Tongue (tissue), 2 donors: ENCODE results near the gene ARID1B. TPM values are rescaled to one million over a fixed set of nuclear protein-coding genes. Genes with fewer than 3 reads are reported as not detected.
"Not testable (repeated sequence)": the region's sequence is repeated elsewhere in the genome, so short reads cannot be mapped to it uniquely, and the experiment has no call there.

Source experiments
- DNase-seq: peaks from one replicate; pipeline ENCODE4 v3.0.0-alpha.2; 2015
- total RNA-seq: library from RNA; depleted of rRNA; stranded (reverse); fragments of >200 nt; gene quantifications from one replicate; pipeline ENCODE4 v1.2.3, GENCODE V29; 2014

The ARID1B gene
- total RNA-seq, 1 donor from 2014 or later = 143 TPM

- no peak for DNase-seq
Measured at GRCh38 chr6:156942266-156942665, 165.1 kb downstream of the ARID1B start.

GRCh38 chr6:156943166-156943565 is 166.0 kb downstream of the ARID1B start:
- no peak for DNase-seq

- DNase-seq = no peak
Measured at GRCh38 chr6:156943816-156944215, 166.6 kb downstream of the ARID1B start.

DNA sequence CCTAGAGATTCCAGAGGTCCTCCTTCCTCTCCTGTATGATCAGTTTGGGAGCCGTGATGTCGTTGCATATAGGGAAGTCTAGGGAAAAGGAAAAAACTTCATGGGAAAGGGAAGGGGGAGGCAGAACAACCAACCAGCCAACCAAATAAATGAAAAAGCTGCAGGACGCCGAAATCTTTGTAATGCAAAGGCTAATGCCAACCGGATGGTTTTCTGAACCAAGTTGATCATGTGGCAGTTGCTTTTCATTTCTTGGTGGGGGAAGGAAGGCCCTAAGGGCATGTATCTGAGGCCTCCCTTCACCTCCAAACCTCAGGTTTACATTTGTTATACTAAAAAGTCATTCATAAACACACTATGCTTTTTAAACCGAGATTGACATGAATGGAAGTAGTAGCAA is 167.2 kb downstream of the ARID1B start:
- DNase-seq = no peak

GRCh38 chr6:156945789-156946172 is 168.6 kb downstream of the ARID1B start:
- not testable (repeated sequence) for DNase-seq

DNA sequence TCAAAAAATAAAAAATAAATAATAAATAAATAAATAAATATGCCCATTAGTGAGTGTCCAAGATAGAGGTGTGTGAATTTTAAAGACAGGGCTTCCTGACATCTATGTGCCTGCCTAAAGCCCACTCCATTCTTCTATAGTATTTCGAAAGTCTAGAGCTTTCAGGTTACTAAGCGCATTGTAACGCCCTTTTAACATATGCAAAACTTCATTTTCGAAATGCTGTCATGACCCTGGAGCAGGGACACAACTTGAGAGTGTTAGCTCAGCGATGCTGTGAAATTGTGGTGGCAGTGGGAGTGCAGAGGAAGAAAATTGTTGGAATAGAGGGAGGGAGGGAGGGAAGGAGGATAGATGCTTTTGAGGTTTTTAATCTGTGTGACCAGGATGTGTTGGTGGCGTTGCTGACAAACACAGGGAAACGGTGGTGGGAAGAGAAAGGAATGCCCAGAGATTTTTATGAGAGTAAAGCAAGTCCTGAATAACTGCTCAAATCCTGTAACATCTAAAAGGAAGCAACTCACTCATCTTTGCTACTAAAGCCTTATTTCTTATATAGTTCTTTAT is 169.3 kb downstream of the ARID1B start:
- DNase-seq = no peak

DNA sequence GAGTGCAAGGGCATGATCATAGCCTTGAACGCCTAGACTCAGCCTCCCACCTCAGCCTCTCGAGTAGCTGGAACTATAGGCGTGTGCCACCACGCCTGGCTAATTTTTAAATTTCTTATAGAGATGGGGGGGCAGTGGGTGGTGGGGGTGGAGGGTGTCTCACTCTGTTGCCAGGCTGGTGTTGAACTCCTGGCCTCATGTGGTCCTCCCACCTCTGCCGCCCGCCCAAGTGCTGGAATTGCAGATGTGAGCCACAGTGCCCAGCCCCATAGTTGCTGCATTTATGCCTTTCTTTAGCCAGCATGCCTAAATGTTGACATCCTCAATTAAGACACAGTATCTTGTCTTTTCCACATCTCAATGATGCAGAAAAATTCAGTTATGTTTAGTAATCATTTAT is 171.1 kb downstream of the ARID1B start:
- DNase-seq = no peak

DNA sequence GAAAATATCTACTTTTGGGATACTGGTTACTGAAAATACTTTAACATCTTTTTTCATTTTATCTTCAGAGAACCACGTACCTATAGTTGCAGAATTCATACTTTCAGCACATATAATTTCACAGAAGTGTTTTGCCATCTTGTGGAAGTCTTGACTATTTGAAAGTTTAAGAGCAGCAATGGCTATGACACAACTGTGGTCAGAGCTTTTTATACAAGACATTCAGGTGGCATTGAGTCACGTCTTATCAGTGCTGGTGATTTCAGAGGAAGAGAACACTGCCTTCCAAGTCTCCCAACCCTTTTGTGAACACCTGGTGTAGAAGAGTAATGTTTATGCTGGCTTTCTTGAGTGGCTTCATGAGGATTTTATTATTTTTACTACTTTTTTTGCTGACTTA is 171.6 kb downstream of the ARID1B start:
- no peak for DNase-seq

- DNase-seq = no peak
Measured at GRCh38 chr6:156949376-156949775, 172.2 kb downstream of the ARID1B start.

DNA sequence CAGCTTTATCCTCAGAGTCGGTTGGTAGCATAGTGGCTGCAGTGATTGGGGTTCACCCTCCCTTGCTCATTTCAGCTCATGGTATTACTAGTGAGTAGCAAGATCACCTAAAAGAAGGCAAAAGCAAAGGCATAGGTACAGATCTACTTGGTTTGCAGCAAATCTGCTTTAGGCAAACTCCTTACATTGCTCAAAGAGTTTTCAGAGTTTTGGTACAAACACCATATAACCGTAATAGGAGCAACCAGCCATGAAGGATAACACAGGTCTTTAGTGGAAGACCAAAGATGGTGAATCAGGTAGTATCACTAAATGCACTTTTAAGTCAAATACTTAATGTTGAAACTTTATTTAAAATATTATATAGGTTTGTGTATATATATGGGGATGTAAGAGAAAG is 172.9 kb downstream of the ARID1B start:
- no peak for DNase-seq

DNA sequence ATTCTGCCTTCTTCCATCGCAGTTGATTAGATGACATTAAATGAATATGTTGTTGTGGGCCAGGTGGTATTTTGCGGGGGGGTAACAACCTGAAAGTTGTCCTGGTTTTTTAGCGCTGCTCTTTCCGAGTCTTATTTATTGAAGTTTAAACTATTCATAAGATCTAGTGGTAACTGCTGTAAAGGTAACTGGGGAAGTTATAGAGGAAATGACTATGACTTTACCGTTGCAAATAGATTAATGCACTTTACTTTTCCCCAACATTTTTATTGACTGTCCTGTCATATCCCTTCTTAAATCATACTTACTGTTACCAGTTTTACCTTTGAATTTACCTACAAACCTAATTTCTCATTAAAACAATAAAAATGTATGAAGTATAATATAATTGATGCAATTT is 173.4 kb downstream of the ARID1B start:
- no peak for DNase-seq

DNA sequence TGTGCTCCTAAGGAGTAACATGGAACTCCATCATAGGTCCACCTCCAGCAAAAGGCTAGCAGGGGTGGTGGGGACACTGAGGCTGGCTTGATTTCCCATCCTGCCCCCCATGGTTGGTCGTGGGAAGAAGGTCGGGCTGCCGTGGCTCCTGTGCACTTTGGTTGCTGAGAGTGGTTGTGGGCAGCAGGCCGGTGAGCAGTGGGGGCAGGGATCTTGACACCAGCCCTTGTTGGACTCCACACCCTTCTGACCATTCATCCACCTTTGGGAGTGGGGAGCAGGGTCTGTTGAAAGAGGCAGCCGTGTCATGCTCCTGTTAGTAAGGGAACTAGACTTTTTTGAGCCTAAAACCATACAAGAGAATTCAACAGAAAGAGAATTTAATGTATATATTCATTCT is 175.2 kb downstream of the ARID1B start:
- DNase-seq = no peak

DNA sequence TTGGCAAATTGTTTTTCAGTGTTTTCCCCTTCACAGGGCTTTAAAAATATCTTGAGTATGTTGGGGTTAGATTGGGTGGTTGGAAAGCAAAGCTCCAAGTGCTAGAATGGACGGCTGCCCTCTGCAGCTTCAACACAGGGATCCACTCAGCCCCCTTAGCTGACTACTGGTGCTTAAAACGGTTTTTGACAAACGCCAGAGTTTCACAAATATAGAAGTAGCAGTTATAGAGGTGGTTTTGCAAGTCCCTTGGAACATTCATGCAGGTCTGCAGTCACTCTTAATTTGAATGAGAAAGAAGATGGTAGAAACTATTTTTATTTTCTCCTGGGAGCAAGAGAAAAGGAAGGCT is 175.9 kb downstream of the ARID1B start:
- no peak for DNase-seq

GRCh38 chr6:156953479-156954146 is 176.4 kb downstream of the ARID1B start:
- peak; percentile 94 for DNase-seq

- no peak for DNase-seq
Measured at GRCh38 chr6:156954191-156954590, 177.0 kb downstream of the ARID1B start.

- DNase-seq = no peak
Measured at GRCh38 chr6:156954816-156955215, 177.6 kb downstream of the ARID1B start.

GRCh38 chr6:156955494-156956183 is 178.5 kb downstream of the ARID1B start:
- DNase-seq = no peak

DNA sequence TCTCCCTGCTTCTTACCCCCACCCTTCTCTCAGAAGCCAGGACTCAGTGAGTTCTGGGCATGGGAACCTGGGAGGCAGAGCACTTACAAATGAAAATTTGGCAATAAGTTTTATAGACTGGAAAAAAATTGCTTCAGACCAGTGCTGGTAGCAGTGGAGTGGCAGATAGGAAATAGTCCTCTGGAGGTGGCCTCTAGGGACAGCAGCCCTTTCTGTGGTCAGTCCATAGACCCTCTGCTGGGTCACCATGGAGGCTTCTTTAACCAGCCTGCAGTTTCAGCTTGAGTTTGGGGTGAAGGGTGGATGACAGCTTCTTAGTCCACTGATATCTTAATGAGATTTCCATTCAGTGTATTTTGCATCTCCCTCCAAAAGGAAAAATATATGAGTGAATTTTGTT is 179.1 kb downstream of the ARID1B start:
- DNase-seq = no peak

DNA sequence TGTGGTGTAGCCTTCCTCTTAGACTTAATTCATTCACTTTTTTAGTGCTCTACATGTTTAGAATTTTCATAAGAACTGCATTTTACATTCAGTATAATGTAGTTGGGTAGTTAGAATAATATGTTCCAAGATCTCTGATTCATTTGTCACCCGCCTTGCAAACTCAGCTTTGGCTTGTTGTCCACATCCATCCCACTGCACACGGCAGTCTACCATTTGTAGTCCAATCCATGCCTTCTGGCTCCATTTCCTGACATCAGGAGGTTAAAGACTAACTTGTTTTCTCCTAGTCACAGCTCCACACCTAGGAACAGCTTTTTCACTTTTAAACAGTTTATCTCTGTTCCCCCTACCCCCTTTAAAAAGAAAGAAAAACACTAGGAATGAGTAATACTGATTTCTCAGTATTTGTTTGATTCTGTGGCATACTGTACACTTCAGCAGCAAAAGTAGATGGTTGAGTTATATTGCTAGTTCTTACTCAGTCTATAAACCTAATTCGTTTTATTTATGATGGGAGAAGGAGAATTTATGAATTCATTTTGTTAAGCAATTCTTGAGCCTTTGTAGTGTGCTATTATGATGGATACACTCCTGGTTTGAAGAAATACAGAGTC is 180.9 kb downstream of the ARID1B start:
- DNase-seq = no peak

- no peak for DNase-seq
Measured at GRCh38 chr6:156960525-156960924, 183.3 kb downstream of the ARID1B start.

DNA sequence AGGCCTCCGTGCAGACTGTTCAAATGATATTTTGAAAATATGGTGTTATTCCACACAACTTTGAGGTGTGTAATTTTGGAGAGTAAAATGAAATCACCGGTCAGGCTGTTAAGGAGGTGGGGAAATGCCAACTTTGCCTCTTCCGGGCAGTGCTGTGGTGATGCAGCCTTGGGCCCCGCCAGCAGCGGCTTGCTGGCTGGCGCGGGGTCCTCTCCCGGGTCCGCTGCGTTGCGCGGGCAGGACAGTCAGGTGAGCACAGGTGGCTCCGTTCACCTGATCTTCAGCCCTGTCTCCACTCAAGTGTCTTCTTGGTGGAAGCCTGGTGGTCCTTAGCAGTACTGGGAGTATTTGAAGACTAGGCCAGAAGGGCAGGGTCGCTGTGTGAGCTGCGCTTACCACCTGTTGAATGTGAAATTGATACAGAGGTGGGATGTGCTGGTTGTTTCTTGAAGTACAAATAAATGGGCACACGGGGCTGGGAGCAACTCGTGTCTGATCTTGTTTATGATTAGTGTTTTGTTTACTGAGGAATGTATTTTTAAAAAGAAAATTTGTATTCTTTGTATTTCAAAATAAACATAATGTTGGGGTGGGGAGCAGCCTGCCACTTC is 184.2 kb downstream of the ARID1B start:
- no peak for DNase-seq

DNA sequence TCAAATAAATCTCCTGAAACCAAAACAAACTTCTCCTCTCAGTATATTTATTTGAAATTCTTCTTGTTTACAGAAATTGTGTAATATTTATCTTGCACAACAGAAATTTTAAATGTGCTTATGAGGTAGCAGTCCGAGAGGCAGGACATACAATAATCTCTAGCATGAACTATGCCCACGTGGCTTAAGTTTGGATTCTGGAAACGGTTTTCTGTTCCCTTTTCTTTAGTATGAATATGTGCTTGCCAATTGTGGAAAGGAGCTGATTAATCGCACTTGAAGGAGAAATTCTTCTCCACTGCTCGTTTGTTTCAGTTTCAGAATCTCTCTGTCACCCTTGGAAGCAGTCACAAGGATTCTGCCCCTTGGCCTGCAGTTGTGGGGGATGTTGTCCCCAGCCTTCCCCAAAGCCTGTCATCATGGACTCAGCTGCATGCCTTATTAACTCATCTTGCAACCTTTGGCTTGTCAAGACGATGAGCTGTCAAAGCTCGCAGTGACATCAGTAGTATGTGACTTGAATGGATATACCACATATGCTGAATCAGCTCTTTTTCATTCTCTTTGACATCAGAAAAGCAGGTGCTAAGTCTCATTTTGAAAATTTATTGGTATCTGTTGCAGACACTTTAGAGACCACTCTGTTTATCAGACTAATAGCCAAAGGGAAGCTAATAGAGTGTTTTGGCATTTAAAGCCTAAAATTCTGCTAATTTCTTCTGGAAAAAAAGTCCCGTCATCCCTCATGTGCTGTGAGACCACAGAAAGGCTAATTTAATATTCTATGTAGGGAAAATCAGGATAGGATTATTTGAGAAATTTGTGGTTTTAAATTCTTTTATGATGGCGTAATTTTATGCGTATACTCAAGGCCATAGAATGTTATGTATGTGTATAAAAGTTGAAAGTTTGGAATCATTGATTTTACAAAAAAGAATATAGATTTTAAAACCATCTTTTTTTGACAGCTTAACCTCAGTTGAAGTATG is 186.8 kb downstream of the ARID1B start:
- DNase-seq = peak; percentile 19
